ENCODE results near the gene C2orf69. TPM values are rescaled to one million over a fixed set of nuclear protein-coding genes. Genes with fewer than 3 reads are reported as not detected.

Gene C2orf69
- total and polyA plus RNA-seq, 2 of the 8 experiments (the other 6 are each of a cell fraction or from before 2014, with no cell fraction given): 3.9 to 32.0 TPM

DNA sequence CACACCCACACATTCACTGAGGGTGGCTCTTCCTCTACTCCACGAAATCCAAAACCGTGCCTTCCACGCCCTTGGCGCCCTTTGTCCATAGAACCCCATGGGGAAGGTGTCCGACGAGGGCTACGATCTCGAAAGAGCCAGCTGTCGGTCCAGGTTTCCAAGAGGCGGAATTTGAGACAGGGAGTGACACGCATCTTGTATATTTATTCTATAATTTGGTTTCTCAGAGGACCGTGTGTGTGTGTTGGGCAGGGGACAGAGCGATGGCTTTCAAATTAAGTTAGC, 726 bp downstream of the C2orf69 start:
- H3K79me1 ChIP-seq (ENCODE audit: low read depth, low read length): no peaks in the 10 kb centered on the region
- no peaks in the 10 kb centered on the region; the same call in none of the 2 replicates for H3K23me2 ChIP-seq (ENCODE audit: low read depth, low read length)
- peaks cover 1% of the 10 kb centered on the region in 2 experiments for H4K20me1 ChIP-seq (replicated peaks in 1 of 2; ENCODE audit: control insufficient read depth in 1 of 2, insufficient read depth in 2 of 2, low read length in 2 of 2)
- H3K9ac ChIP-seq (replicated peaks in 1 of 4; ENCODE audit: extremely low read depth in 1 of 4, low read depth in 3 of 4, low read length in 3 of 4): peak overlapping the region; percentile 91 to 94 (median 93)
- FAIRE-seq (no peak), DNase-seq (ENCODE audit: low read depth in 1 of 2, low spot score in 2 of 2) (no peak)
- no peak overlapping the region for H3K23ac ChIP-seq (ENCODE audit: insufficient read length)
- H3K36me3 ChIP-seq (ENCODE audit: control insufficient read depth in 2 of 4, insufficient read depth in 4 of 4, low read length in 3 of 4): peaks cover under 1 to 28% (median 11%) of the 10 kb centered on the region in 4 experiments; a peak in 5 of 8 replicates
- ChIA-PET CTCF (ENCODE audit: partially characterized antibody) (interaction anchor here (0.8 to 1.6 kb wide), 5 partner anchors 10 to 207 kb away, joined by 3 to 4 read pairs (median 3); no protein-coding TSS in a partner anchor), POLR2A (ENCODE audit: partially characterized antibody) (interaction anchor here (0.9 to 2.7 kb wide), 9 partner anchors 12 to 155 kb away, joined by 3 to 7 read pairs (median 5); no protein-coding TSS in a partner anchor)
- peak overlapping the region; percentile 16; the same call in 1 of the 2 replicates for H2AK5ac ChIP-seq (ENCODE audit: low read depth, low read length)
- H2AFZ ChIP-seq (ENCODE audit: low read length): no peak overlapping the region
- H3K18ac ChIP-seq (ENCODE audit: extremely low read depth, low read length): peak overlapping the region; percentile 91
- peak overlapping the region; percentile 94 for H3K27ac ChIP-seq (ENCODE audit: low read depth, low read length)
- TF ChIP-seq SAP30 (IDR thresholded peaks at IDR 0.05; ENCODE audit: insufficient read depth, insufficient replicate concordance, low read length): peak; percentile 43
- TF ChIP-seq NRF1 (IDR thresholded peaks at IDR 0.05; ENCODE audit: low read depth, low read length): no peak
- 0 out of 2 replicates have a peak, but pooled peaks have one; percentile 2 for TF ChIP-seq POLR2AphosphoS5 (IDR thresholded peaks at IDR 0.05; ENCODE audit: low read depth, low read length)
- peak overlapping the region; percentile 98; the same call in 1 of the 2 replicates for H4K8ac ChIP-seq (ENCODE audit: extremely low read depth, insufficient read depth, low read length)
- peak overlapping the region; percentile 81 to 89 for H3K4me2 ChIP-seq (ENCODE audit: insufficient read depth in 1 of 2, low read depth in 2 of 2, low read length in 2 of 2)
- peaks cover 9 to 10% of the 10 kb centered on the region in 2 experiments for H3K9me3 ChIP-seq (ENCODE audit: insufficient read depth in 2 of 2, low read depth in 1 of 2, low read length in 1 of 2)
- peak overlapping the region; percentile 88 to 97 (median 92) for H3K4me3 ChIP-seq (ENCODE audit: extremely low read depth in 1 of 4, insufficient read depth in 2 of 4, low read depth in 3 of 4, low read length in 4 of 4)
- H2BK120ac ChIP-seq (replicated peaks; ENCODE audit: low read depth, low read length): no peak overlapping the region
- no peak overlapping the region for H3K14ac ChIP-seq (ENCODE audit: insufficient read length)
- H3K27me3 ChIP-seq (replicated peaks in 1 of 4; ENCODE audit: control insufficient read depth in 3 of 4, extremely low read depth in 1 of 4, insufficient read depth in 3 of 4, low read length in 3 of 4): no peaks in the 10 kb centered on the region
- peaks cover 0 to 3% (median 0%) of the 10 kb centered on the region in 4 experiments; a peak in 2 of 7 replicates for H3K4me1 ChIP-seq (replicated peaks in 1 of 4; ENCODE audit: control insufficient read depth in 3 of 4, insufficient read depth in 4 of 4, low read length in 3 of 4)
- peaks cover 35 to 50% of the 10 kb centered on the region in 2 experiments for H3K79me2 ChIP-seq (ENCODE audit: control insufficient read depth in 1 of 2, insufficient read depth in 2 of 2, low read length in 2 of 2)
- 5% methylated on average over 13 of the region's 13 CpGs; no CpG with 5 or more reads in 1 of the 2 experiments for WGBS, 2 experiments (ENCODE audit: extremely low coverage in 1 of 2, insufficient coverage in 1 of 2, insufficient read length in 1 of 2, insufficient replicate concordance in 2 of 2, low coverage in 1 of 2, low lambda C conversion rate in 2 of 2, missing lambda C conversion rate in 1 of 2)
- H2BK15ac ChIP-seq (ENCODE audit: low read length): no peak overlapping the region
- H3K4ac ChIP-seq (replicated peaks; ENCODE audit: insufficient read length, low read depth, low read length): peak overlapping the region; percentile 6
- peak overlapping the region; percentile 63 for H4K91ac ChIP-seq (replicated peaks; ENCODE audit: insufficient read length, low read length)
- peak overlapping the region; percentile 90 for H4K5ac ChIP-seq (ENCODE audit: insufficient read length, low read depth, low read length)
- H2BK5ac ChIP-seq (ENCODE audit: low read depth, low read length): peak overlapping the region; percentile 91
- H2BK20ac ChIP-seq (ENCODE audit: low read length): no peak overlapping the region
- H2BK12ac ChIP-seq (ENCODE audit: low read depth, low read length): peak overlapping the region; percentile 85; the same call in 1 of the 2 replicates
- H3K56ac ChIP-seq (replicated peaks; ENCODE audit: insufficient read length, low read depth, low read length): peak overlapping the region; percentile 89

All from H1 (cell line).